ENCODE measurements around the gene NHERF2.

Gene NHERF2

GRCh38 chr16:2042986-2043666 lies 16.4 kb downstream of the NHERF2 start:
- DNase-seq = no peak

GRCh38 chr16:2043667-2044451 lies 17.2 kb downstream of the NHERF2 start:
- DNase-seq = no peak

- no peak for DNase-seq
Measured at GRCh38 chr16:2044541-2044940, 17.8 kb downstream of the NHERF2 start.

GRCh38 chr16:2045965-2046892 lies 19.5 kb downstream of the NHERF2 start:
- no peak for DNase-seq

- no peak for DNase-seq
Measured at GRCh38 chr16:2046893-2047329, 20.2 kb downstream of the NHERF2 start.

- peak; percentile 93 for DNase-seq
Measured at GRCh38 chr16:2047330-2048115, 20.8 kb downstream of the NHERF2 start, which contains the start of the genes NTHL1 and TSC2. Gene NTHL1, minus strand, starts transcription at chr16:2047834. Its CDS starts 11 bp downstream, at chr16:2047823. Gene TSC2, plus strand, starts transcription at chr16:2047985. Its CDS starts 631 bp downstream, at chr16:2048616.

GRCh38 chr16:2048116-2048543 lies 21.4 kb downstream of the NHERF2 start:
- no peak for DNase-seq

- DNase-seq = no peak
Measured at GRCh38 chr16:2053211-2053610, 26.5 kb downstream of the NHERF2 start.

GRCh38 chr16:2053897-2054296 lies 27.2 kb downstream of the NHERF2 start:
- DNase-seq = no peak

GRCh38 chr16:2054543-2055245 lies 28.0 kb downstream of the NHERF2 start:
- DNase-seq = no peak

- DNase-seq = no peak
Measured at GRCh38 chr16:2056077-2056476, 29.4 kb downstream of the NHERF2 start.

GRCh38 chr16:2056681-2057407 lies 30.1 kb downstream of the NHERF2 start:
- no peak for DNase-seq

- no peak for DNase-seq
Measured at GRCh38 chr16:2057438-2057837, 30.7 kb downstream of the NHERF2 start.

GRCh38 chr16:2058420-2058819 lies 31.7 kb downstream of the NHERF2 start:
- DNase-seq = no peak

GRCh38 chr16:2058872-2059271 lies 32.2 kb downstream of the NHERF2 start:
- no peak for DNase-seq

- DNase-seq = no peak
Measured at GRCh38 chr16:2060346-2060745, 33.6 kb downstream of the NHERF2 start.

- no peak for DNase-seq
Measured at GRCh38 chr16:2061023-2061422, 34.3 kb downstream of the NHERF2 start.

GRCh38 chr16:2061526-2061925 lies 34.8 kb downstream of the NHERF2 start:
- no peak for DNase-seq

GRCh38 chr16:2062801-2063200 lies 36.1 kb downstream of the NHERF2 start:
- DNase-seq = no peak

- DNase-seq = no peak
Measured at GRCh38 chr16:2063861-2064260, 37.2 kb downstream of the NHERF2 start.
